ENCODE measurements around the gene PHACTR3. TPM values are rescaled to one million over a fixed set of nuclear protein-coding genes. Genes with fewer than 3 reads are reported as not detected.

Gene PHACTR3
- total RNA-seq, 1 experiment from 2014 or later, result 30.6 TPM

- no TSS peak for BruUV-seq (replicated peaks)
- intact Hi-C loops (cut with micrococcal nuclease), result no loop called here
- DNase-seq (no peak), ATAC-seq (no peak)
- H3F3A ChIP-seq (ENCODE audit: low read length, unreplicated experiment), result no peaks in the 10 kb centered on the region
- no peak overlapping the region for H3K4me2 ChIP-seq (ENCODE audit: low read length)
- no peaks in the 10 kb centered on the region for H3K79me2 ChIP-seq (ENCODE audit: low read length)
- H3K4me1 ChIP-seq (ENCODE audit: insufficient read depth, low read length), result no peaks in the 10 kb centered on the region
- H3K4me3 ChIP-seq (ENCODE audit: low read length), result no peak overlapping the region
- ChIA-PET POLR2A (ENCODE audit: unreplicated experiment) (no interaction called here), CTCF (interaction anchor here (0.7 kb wide), 1 partner anchor 14 kb away, joined by 3 read pairs; no protein-coding TSS in a partner anchor)
- H3K36me3 ChIP-seq (ENCODE audit: low read depth, low read length), result no peaks in the 10 kb centered on the region
- no peaks in the 10 kb centered on the region for H4K20me1 ChIP-seq (ENCODE audit: low read length)
- H3K9me2 ChIP-seq (replicated peaks; ENCODE audit: low read length), result no peaks in the 10 kb centered on the region
- H3K27ac ChIP-seq (ENCODE audit: low read length), result no peak overlapping the region
- H2AFZ ChIP-seq (ENCODE audit: low read length), result no peak overlapping the region
- H3K27me3 ChIP-seq (ENCODE audit: low read length), result peaks cover 89% of the 10 kb centered on the region
- TF ChIP-seq EZH2 (IDR thresholded peaks at IDR 0.05; ENCODE audit: low read length, unreplicated experiment), result no peak
- TF ChIP-seq, protein P1, sequence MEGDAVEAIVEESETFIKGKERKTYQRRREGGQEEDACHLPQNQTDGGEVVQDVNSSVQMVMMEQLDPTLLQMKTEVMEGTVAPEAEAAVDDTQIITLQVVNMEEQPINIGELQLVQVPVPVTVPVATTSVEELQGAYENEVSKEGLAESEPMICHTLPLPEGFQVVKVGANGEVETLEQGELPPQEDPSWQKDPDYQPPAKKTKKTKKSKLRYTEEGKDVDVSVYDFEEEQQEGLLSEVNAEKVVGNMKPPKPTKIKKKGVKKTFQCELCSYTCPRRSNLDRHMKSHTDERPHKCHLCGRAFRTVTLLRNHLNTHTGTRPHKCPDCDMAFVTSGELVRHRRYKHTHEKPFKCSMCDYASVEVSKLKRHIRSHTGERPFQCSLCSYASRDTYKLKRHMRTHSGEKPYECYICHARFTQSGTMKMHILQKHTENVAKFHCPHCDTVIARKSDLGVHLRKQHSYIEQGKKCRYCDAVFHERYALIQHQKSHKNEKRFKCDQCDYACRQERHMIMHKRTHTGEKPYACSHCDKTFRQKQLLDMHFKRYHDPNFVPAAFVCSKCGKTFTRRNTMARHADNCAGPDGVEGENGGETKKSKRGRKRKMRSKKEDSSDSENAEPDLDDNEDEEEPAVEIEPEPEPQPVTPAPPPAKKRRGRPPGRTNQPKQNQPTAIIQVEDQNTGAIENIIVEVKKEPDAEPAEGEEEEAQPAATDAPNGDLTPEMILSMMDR (conservative IDR thresholded peaks at IDR 0.05; ENCODE audit: low read depth, low read length), result no peak
- no peak for TF ChIP-seq EZH2phosphoT487 (IDR thresholded peaks at IDR 0.05; ENCODE audit: borderline replicate concordance, low read length)
- H3K9ac ChIP-seq (ENCODE audit: low read length), result no peak overlapping the region
- no peaks in the 10 kb centered on the region for H3K9me3 ChIP-seq (ENCODE audit: low read length)
Measured at GRCh38 chr20:59670786-59671492, 66.6 kb downstream of the PHACTR3 start.

GRCh38 chr20:59671661-59672471, 67.5 kb downstream of the PHACTR3 start:
- ATAC-seq (no peak), DNase-seq (no peak)
- TF ChIP-seq EZH2phosphoT487 (IDR thresholded peaks at IDR 0.05; ENCODE audit: borderline replicate concordance, low read length), result no peak
- TF ChIP-seq EZH2 (IDR thresholded peaks at IDR 0.05; ENCODE audit: low read length, unreplicated experiment), result no peak
- TF ChIP-seq, protein P1 (conservative IDR thresholded peaks at IDR 0.05; ENCODE audit: low read depth, low read length), result no peak
- no peak overlapping the region for H2AFZ ChIP-seq (ENCODE audit: low read length)
- no peak overlapping the region for H3K27ac ChIP-seq (ENCODE audit: low read length)
- no peaks in the 10 kb centered on the region for H3K9me3 ChIP-seq (ENCODE audit: low read length)
- POLR2A ChIA-PET (ENCODE audit: unreplicated experiment), result no interaction called here
- no peaks in the 10 kb centered on the region for H3K79me2 ChIP-seq (ENCODE audit: low read length)
- H3K36me3 ChIP-seq (ENCODE audit: low read depth, low read length), result no peaks in the 10 kb centered on the region
- CTCF ChIA-PET, result no interaction called here
- no peak overlapping the region for H3K9ac ChIP-seq (ENCODE audit: low read length)
- H3K27me3 ChIP-seq (ENCODE audit: low read length), result peaks cover 90% of the 10 kb centered on the region
- intact Hi-C loops (cut with micrococcal nuclease), result no loop called here
- H3K4me1 ChIP-seq (ENCODE audit: insufficient read depth, low read length), result no peaks in the 10 kb centered on the region
- no peak overlapping the region for H3K4me2 ChIP-seq (ENCODE audit: low read length)
- BruUV-seq (replicated peaks), result no TSS peak
- no peaks in the 10 kb centered on the region for H4K20me1 ChIP-seq (ENCODE audit: low read length)
- H3K9me2 ChIP-seq (replicated peaks; ENCODE audit: low read length), result no peaks in the 10 kb centered on the region
- H3F3A ChIP-seq (ENCODE audit: low read length, unreplicated experiment), result no peaks in the 10 kb centered on the region
- no peak overlapping the region for H3K4me3 ChIP-seq (ENCODE audit: low read length)

- Histone ChIP-seq H3K4me3 (ENCODE audit: low read length) (no peak overlapping the region), H3K4me2 (ENCODE audit: low read length) (no peak overlapping the region), H3K4me1 (ENCODE audit: insufficient read depth, low read length) (no peaks in the 10 kb centered on the region), H3K27ac (ENCODE audit: low read length) (no peak overlapping the region), H4K20me1 (ENCODE audit: low read length) (no peaks in the 10 kb centered on the region), H3K9me2 (replicated peaks; ENCODE audit: low read length) (no peaks in the 10 kb centered on the region), H3K27me3 (ENCODE audit: low read length) (peaks cover 90% of the 10 kb centered on the region), H2AFZ (ENCODE audit: low read length) (no peak overlapping the region), H3K9ac (ENCODE audit: low read length) (no peak overlapping the region), H3K79me2 (ENCODE audit: low read length) (no peaks in the 10 kb centered on the region), H3F3A (ENCODE audit: low read length, unreplicated experiment) (no peaks in the 10 kb centered on the region), H3K36me3 (ENCODE audit: low read depth, low read length) (no peaks in the 10 kb centered on the region), H3K9me3 (ENCODE audit: low read length) (no peaks in the 10 kb centered on the region)
- ChIA-PET CTCF (no interaction called here), POLR2A (ENCODE audit: unreplicated experiment) (no interaction called here)
- no peak for ATAC-seq
- TF ChIP-seq EZH2 (IDR thresholded peaks at IDR 0.05; ENCODE audit: low read length, unreplicated experiment) (no peak), EZH2phosphoT487 (IDR thresholded peaks at IDR 0.05; ENCODE audit: borderline replicate concordance, low read length) (no peak)
- TF ChIP-seq, protein P1 (conservative IDR thresholded peaks at IDR 0.05; ENCODE audit: low read depth, low read length), result no peak
- DNase-seq, result no peak
- intact Hi-C loops (cut with micrococcal nuclease), result no loop called here
- BruUV-seq (replicated peaks), result no TSS peak
Measured at GRCh38 chr20:59672576-59672975, 68.2 kb downstream of the PHACTR3 start.
